C4-2B (cell line): ENCODE measurements around the gene PDZD2.

Experiments
- H3K27ac ChIP-seq: fragments of 450-650 bp; 2 replicates; pipeline ENCODE4 v1.5.1; 2017
- ZFX ChIP-seq: fragments of 450-650 bp; IDR thresholded peaks from 2 replicates; pipeline ENCODE4 v1.6.1; 2017
- TF ChIP-seq, protein P1 (sequence below): fragments of 450-650 bp; conservative IDR thresholded peaks from 2 replicates; pipeline ENCODE4 v1.5.1; 2017; ENCODE audit warnings: mild to moderate bottlenecking

The PDZD2 gene

GRCh38 chr5:31736127-31736526, 97.2 kb downstream of the PDZD2 start:
- no peak for TF ChIP-seq ZFX
- TF ChIP-seq, protein P1, sequence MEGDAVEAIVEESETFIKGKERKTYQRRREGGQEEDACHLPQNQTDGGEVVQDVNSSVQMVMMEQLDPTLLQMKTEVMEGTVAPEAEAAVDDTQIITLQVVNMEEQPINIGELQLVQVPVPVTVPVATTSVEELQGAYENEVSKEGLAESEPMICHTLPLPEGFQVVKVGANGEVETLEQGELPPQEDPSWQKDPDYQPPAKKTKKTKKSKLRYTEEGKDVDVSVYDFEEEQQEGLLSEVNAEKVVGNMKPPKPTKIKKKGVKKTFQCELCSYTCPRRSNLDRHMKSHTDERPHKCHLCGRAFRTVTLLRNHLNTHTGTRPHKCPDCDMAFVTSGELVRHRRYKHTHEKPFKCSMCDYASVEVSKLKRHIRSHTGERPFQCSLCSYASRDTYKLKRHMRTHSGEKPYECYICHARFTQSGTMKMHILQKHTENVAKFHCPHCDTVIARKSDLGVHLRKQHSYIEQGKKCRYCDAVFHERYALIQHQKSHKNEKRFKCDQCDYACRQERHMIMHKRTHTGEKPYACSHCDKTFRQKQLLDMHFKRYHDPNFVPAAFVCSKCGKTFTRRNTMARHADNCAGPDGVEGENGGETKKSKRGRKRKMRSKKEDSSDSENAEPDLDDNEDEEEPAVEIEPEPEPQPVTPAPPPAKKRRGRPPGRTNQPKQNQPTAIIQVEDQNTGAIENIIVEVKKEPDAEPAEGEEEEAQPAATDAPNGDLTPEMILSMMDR: no peak
- no peak overlapping the region for H3K27ac ChIP-seq

GRCh38 chr5:31738199-31738598, 99.3 kb downstream of the PDZD2 start:
- H3K27ac ChIP-seq: no peak overlapping the region
- TF ChIP-seq, protein P1: no peak
- no peak for TF ChIP-seq ZFX

DNA sequence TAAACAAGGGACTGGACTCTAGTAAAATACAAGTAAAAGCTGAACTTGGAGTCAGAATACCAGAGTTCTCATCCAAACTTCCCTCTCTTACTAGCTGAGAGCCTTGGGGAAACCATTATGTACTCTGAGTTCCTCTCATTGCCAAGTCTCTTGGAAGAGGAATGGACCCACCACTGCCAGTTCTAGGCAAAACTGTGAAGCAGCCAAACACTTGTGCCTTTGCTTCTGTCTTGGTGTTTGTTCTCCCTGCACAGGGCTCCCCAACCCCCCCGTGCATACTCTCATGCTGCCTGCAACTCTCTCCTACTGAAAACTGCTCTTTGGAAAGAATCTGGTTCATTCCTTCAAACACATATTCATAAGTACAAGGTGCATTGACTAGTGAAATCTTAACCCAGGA, 102.6 kb downstream of the PDZD2 start:
- H3K27ac ChIP-seq: no peak overlapping the region
- TF ChIP-seq ZFX: no peak
- TF ChIP-seq, protein P1: no peak

- H3K27ac ChIP-seq: no peak overlapping the region
- TF ChIP-seq ZFX: no peak
- TF ChIP-seq, protein P1: no peak
These were observed 104.7 kb downstream of the PDZD2 start for GRCh38 chr5:31743678-31744077.

DNA sequence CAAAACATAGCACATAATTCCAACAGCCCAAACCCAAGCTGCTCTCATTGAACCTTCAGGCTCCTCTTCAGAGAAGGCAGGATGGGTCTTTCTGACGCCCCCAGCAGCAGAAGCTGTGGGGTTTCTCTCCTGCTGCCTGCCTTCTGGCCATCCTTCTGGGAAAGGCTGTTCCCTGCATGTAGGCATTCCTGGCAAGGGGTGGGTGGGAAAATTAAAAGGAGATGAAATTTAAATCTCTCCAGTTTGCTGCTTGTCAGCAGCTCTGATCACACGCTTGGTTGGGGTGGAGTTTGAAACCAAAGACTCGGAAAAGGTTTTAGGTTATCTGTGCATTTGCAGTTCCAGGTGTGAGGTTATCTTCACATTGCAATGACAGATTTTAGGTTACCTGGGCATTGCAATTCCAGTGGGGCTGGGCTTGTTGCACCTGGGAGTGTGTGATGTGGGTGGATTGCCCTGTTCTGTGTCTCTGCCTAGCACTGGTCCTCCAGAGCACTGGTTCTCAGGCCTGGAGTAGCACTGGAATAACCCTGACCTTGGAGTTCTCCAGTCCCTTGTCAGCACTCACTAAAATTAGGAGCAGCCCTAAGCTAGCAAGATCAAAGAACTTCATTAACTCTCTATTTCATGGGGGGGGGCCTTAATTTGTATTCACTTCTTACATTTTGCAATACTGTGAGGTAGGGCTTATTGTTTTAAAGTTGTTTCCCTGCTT, 109.7 kb downstream of the PDZD2 start:
- TF ChIP-seq, protein P1: no peak
- no peak for TF ChIP-seq ZFX
- H3K27ac ChIP-seq: no peak overlapping the region

- TF ChIP-seq, protein P1: no peak
- TF ChIP-seq ZFX: no peak
- H3K27ac ChIP-seq: no peak overlapping the region
These were observed 111.3 kb downstream of the PDZD2 start for GRCh38 chr5:31750215-31750614.

- no peak overlapping the region for H3K27ac ChIP-seq
- TF ChIP-seq, protein P1: no peak
- TF ChIP-seq ZFX: no peak
These were observed 112.7 kb downstream of the PDZD2 start for GRCh38 chr5:31751610-31752009.
